ENCODE results near the gene PKMYT1.

- no peak for TF ChIP-seq CTCF (conservative IDR thresholded peaks at IDR 0.05; ENCODE audit: low read depth, low read length)
- TF ChIP-seq, protein P1, sequence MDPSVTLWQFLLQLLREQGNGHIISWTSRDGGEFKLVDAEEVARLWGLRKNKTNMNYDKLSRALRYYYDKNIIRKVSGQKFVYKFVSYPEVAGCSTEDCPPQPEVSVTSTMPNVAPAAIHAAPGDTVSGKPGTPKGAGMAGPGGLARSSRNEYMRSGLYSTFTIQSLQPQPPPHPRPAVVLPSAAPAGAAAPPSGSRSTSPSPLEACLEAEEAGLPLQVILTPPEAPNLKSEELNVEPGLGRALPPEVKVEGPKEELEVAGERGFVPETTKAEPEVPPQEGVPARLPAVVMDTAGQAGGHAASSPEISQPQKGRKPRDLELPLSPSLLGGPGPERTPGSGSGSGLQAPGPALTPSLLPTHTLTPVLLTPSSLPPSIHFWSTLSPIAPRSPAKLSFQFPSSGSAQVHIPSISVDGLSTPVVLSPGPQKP (IDR thresholded peaks at IDR 0.05; ENCODE audit: borderline replicate concordance, low read depth, low read length) = no peak
- no peak for TF ChIP-seq RFX5 (IDR thresholded peaks at IDR 0.05; ENCODE audit: low read depth, low read length)
- no peak for TF ChIP-seq SMC3 (IDR thresholded peaks at IDR 0.05; ENCODE audit: low read depth, low read length)
Observed at GRCh38 chr16:2960183-2961010, 19.8 kb downstream of the PKMYT1 start.
